Thoracic aorta (tissue), 2 donors: ENCODE results near the gene ADGRG3. TPM values are rescaled to one million over a fixed set of nuclear protein-coding genes. Genes with fewer than 3 reads are reported as not detected.
"Not testable (repeated sequence)": the region's sequence is repeated elsewhere in the genome, so short reads cannot be mapped to it uniquely, and the experiment has no call there.

Experiments used
- ATAC-seq: fragments of 150-250 bp; one replicate; pipeline ENCODE4 v1.8.0; 2017; ENCODE audit warnings: low read depth; ENCODE audit not compliant: insufficient number of reproducible peaks, low FRiP score
- DNase-seq: peaks from one replicate; pipeline ENCODE4 v3.0.0-alpha.2; 2020; ENCODE audit warnings: low spot score
- H3K27ac ChIP-seq, 2 donors: fragments of 200-600 bp; sonication (generic); 1 replicate in 1 of 2; 2 replicates in 1 of 2; pipeline ENCODE4 v1.5.1; 2016; ENCODE audit warnings: mild to moderate bottlenecking in 2 of 2, moderate library complexity in 2 of 2
- H3K27me3 ChIP-seq: fragments of 200-600 bp; sonication (generic); replicated peaks from 2 replicates; pipeline ENCODE4 v1.6.0; 2016; ENCODE audit warnings: mild to moderate bottlenecking; ENCODE audit not compliant: insufficient read depth
- H3K36me3 ChIP-seq: fragments of 200-600 bp; sonication (generic); one replicate; pipeline ENCODE4 v1.5.1; 2016
- H3K4me1 ChIP-seq, 2 donors: fragments of 200-600 bp; sonication (generic); 1 replicate in 1 of 2; 2 replicates in 1 of 2; pipeline versions ENCODE4 v1.5.1 to v1.6.0; 2016; ENCODE audit warnings: low read depth in 2 of 2, mild to moderate bottlenecking in 1 of 2; ENCODE audit not compliant: control insufficient read depth in 1 of 2
- H3K4me3 ChIP-seq: fragments of 200-600 bp; sonication (generic); 2 replicates; pipeline ENCODE4 v1.5.1; 2016; ENCODE audit warnings: mild to moderate bottlenecking
- H3K9me3 ChIP-seq: fragments of 200-600 bp; sonication (generic); 2 replicates; pipeline ENCODE4 v1.5.1; 2016
- CTCF ChIP-seq: fragments of 200-600 bp; sonication (generic); IDR thresholded peaks from one replicate; pipeline ENCODE4 v1.5.1; 2019; ENCODE audit warnings: antibody characterized with exemption
- total RNA-seq, 2 donors: library from RNA; depleted of rRNA; stranded (reverse); fragments of >200 nt; gene quantifications; one replicate each; pipeline versions ENCODE4 v1.1.0 to v1.2.3, GENCODE V29; 2016

Gene ADGRG3
- total RNA-seq, 2 donors from 2014 or later = 0.41 to 5.1 TPM

GRCh38 chr16:57667048-57667525, 1.0 kb upstream of the ADGRG3 start:
- ATAC-seq = no peak
- no peaks in the 10 kb centered on the region for H3K9me3 ChIP-seq
- no peak for TF ChIP-seq CTCF
- no peak overlapping the region for H3K4me3 ChIP-seq
- no peaks in the 10 kb centered on the region for H3K4me1 ChIP-seq
- DNase-seq = no peak
- no peak overlapping the region for H3K27ac ChIP-seq
- no peaks in the 10 kb centered on the region for H3K27me3 ChIP-seq
- no peaks in the 10 kb centered on the region for H3K36me3 ChIP-seq

GRCh38 chr16:57667526-57668262, 412 bp upstream of the ADGRG3 start:
- Histone ChIP-seq H3K36me3 (no peaks in the 10 kb centered on the region), H3K27ac (no peak overlapping the region), H3K27me3 (no peaks in the 10 kb centered on the region), H3K4me1 (no peaks in the 10 kb centered on the region), H3K9me3 (no peaks in the 10 kb centered on the region), H3K4me3 (no peak overlapping the region)
- ATAC-seq (no peak), DNase-seq (no peak)
- no peak for TF ChIP-seq CTCF

- no peak for ATAC-seq
- no peak overlapping the region for H3K4me3 ChIP-seq
- H3K36me3 ChIP-seq = no peaks in the 10 kb centered on the region
Observed at GRCh38 chr16:57668630-57669475, 747 bp downstream of the ADGRG3 start.

GRCh38 chr16:57669476-57670162, 1.5 kb downstream of the ADGRG3 start:
- H3K27me3 ChIP-seq = no peaks in the 10 kb centered on the region
- H3K4me1 ChIP-seq = no peaks in the 10 kb centered on the region
- no peak for TF ChIP-seq CTCF
- DNase-seq = no peak
- H3K27ac ChIP-seq = no peak overlapping the region
- no peaks in the 10 kb centered on the region for H3K36me3 ChIP-seq
- H3K4me3 ChIP-seq = no peak overlapping the region
- H3K9me3 ChIP-seq = no peaks in the 10 kb centered on the region
- no peak for ATAC-seq

More at GRCh38 chr16:57668630-57669475, 747 bp downstream of the ADGRG3 start:
- TF ChIP-seq CTCF = no peak
- Histone ChIP-seq H3K9me3 (no peaks in the 10 kb centered on the region), H3K27me3 (no peaks in the 10 kb centered on the region), H3K4me1 (no peaks in the 10 kb centered on the region), H3K27ac (no peak overlapping the region)
- no peak for DNase-seq

GRCh38 chr16:57670196-57670595, 2.1 kb downstream of the ADGRG3 start:
- no peaks in the 10 kb centered on the region for H3K4me1 ChIP-seq
- no peak for DNase-seq
- no peak overlapping the region for H3K27ac ChIP-seq
- no peak for ATAC-seq
- no peak overlapping the region for H3K4me3 ChIP-seq
- H3K27me3 ChIP-seq = no peaks in the 10 kb centered on the region
- no peaks in the 10 kb centered on the region for H3K36me3 ChIP-seq
- no peak for TF ChIP-seq CTCF
- no peaks in the 10 kb centered on the region for H3K9me3 ChIP-seq

GRCh38 chr16:57671451-57671850, 3.3 kb downstream of the ADGRG3 start:
- H3K9me3 ChIP-seq, H3K4me3 ChIP-seq: not testable (repeated sequence)

More at GRCh38 chr16:57671451-57671850, 3.3 kb downstream of the ADGRG3 start:
- not testable (repeated sequence) for H3K27me3 ChIP-seq, DNase-seq, H3K4me1 ChIP-seq, ATAC-seq, H3K27ac ChIP-seq, H3K36me3 ChIP-seq
